HL-60/S4 treated with retinoic acid at 250 ng/mL for 4 days and 3 days (cell line): Measurements from ENCODE around the gene DNTT.

ENCODE experiments used
- in situ Hi-C: fragments of 300-500 bp; cut with MboI; formaldehyde crosslinking; loops from 2 replicates; pipeline ENCODE4 v1.7.0; 2022; ENCODE audit warnings: low sequenced_read_pairs

The DNTT gene

DNA sequence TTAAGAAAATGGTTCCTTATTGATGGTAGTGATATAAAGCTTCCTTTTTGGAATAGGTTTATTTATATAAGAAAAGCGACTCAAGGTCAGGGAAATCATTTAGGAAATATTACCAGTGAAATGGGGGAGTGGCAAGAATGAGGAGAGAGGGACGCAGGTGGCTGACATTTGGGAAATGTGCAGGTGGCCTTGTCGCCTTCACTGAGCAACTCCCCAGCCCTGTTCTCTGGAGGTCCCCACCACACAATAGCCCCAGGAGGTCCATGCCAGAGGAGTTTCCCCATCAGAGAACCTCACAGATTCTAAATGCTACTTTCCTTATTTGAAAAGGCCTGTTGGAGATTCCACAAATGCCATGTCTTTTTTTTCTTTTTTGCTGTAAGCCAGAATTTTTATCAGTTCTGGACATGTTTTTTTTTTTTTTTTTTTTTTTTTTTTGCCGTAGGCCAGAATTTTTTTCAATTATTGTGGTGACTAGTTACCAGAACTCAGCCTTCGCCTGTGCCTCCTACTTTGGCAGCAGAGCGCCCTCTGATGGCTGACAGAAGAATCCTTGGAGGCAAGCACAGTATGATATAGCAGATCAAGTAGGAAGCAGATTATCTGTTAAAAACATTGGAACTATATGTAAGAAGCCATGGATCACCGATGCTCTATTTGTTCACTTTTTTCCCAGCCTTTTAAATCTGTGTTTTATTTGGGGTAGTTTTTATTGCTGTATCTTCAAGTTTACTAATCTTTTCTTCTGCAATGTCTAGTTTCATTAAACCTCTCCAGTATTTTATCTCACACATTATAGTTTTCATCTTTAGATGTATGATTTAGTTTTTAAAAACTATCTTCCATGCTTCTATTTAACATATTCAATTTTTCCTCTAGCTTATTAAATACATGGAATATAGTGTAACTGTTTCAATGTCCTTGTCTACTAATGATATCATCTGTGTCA, 36.0 kb downstream of the DNTT start:
- in situ Hi-C loops, result no loop called here

GRCh38 chr10:96341219-96342182, 37.3 kb downstream of the DNTT start:
- in situ Hi-C loops, result no loop called here

GRCh38 chr10:96342402-96342801, 38.2 kb downstream of the DNTT start:
- in situ Hi-C loops, result no loop called here

DNA sequence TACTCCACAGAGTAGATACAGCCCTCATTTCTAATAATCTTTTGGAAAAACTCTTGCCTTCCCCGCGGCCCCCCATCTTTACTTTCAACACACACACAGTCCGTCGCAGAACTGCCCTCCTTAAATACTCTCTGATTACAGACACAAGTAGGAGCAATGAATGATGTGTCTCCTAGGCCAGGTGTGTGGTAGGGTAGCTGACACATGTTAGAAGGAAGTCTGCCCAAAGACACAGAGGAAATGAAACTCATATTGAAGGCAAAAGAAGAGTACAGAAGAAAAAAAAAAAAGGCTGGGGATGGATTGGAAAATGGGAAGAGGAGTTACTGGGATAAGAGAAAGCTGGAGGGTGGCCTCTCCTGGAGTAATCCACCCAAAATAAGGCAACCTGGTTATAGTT, 39.9 kb downstream of the DNTT start:
- in situ Hi-C loops, result no loop called here

DNA sequence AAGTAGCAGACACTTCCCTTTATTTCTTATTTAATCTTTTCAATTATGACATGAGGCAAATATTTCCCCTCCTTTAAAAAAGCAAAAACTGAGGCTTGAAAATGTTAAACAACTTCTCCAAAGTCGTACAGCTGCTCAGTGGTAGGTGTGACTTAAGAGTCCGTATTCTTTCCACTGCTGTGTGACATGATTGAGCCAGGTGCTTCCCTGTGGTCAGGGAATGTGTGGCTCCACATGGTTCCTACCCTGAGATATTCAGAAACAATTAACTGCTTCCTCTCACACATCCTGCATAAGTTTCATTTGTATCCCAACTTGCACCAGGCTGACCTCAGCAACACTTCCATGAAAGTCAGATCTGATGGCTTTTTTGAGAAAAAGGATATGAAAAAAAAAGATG, 41.0 kb downstream of the DNTT start:
- in situ Hi-C loops, result no loop called here

DNA sequence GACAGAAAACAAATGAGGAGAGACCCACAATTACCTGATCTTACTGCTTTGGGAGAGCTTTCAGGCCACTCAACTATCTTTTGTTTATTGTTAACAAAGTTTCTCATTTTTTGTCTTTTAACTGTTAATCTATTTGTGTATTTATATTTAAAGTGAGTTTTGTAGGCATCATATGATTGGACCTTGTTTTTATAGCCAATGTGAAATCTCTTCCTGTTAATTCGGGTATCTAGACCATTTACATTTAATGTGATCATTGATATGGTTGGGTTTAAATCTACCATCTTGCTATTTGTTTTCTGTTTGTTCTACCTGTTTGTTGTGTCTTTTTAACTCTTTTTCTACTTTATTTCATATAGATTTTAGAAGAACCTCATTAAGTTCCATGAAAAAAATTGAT, 42.1 kb downstream of the DNTT start:
- in situ Hi-C loops, result no loop called here

DNA sequence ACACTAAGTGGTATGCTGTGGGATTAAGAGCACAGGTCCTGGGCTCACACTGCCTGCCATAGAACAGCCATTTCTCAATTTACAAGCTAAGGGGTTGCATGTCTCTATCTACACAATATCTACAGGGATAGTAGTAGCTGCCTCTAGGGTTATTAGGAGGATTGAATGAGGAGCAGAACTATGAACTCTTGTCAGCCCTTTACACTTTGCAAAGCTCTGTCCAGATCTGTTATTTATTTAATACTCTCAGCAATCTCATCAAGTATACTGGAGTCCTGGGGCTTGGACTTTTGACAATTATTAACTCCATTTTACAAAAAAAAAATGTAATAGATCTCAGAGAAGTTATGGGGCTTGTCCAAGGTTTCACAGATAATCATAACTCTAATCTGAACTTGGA, 47.8 kb downstream of the DNTT start:
- in situ Hi-C loops, result no loop called here

DNA sequence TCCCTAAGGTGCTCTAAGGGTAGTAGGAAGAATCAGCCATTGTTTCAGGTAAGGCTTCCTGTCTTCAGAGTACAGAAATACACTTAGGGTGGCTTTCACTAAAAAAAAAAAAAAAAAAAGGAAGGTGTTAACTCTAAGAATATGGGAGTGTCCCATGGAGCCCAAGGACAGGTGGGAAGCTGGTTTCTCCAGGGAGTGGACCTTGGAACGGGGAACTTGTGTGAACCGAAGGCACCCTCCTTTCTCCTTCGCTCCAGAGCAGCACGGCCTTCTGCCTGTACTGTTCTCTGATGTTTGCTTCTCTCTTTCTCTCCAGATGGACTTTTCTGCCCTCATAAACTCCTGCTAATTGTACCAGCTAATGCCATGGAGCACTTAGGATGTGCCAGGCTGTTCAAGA, 48.3 kb downstream of the DNTT start:
- in situ Hi-C loops, result no loop called here

GRCh38 chr10:96357038-96357620, 52.9 kb downstream of the DNTT start:
- in situ Hi-C loops, result no loop called here

- in situ Hi-C loops, result no loop called here
Measured at GRCh38 chr10:96358851-96359540, 54.8 kb downstream of the DNTT start, which contains the start of gene OPALIN. Gene OPALIN (minus strand): TSS chr10:96359002. CDS start chr10:96358896, 106 bp downstream.

DNA sequence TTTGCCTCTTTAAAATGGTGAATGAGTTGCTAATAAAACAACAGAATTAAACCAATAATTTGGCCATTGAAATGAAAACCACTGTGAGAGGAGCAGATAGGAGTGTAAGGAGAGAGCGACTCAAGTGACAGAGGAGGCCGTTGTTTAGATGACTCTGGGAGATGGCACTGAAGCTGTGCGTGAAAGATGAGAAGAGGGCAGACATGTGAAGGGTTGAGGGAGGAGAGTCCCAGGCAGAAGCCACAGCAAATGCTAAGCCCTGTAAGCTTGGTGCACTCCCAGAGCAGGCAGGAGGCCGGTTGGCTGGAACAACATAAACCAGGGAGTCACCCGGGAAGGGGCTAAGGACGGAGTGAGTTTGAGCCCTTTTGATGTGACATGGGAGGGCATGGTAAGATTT, 55.4 kb downstream of the DNTT start:
- in situ Hi-C loops, result no loop called here

GRCh38 chr10:96360331-96360730, 56.1 kb downstream of the DNTT start:
- in situ Hi-C loops, result no loop called here

DNA sequence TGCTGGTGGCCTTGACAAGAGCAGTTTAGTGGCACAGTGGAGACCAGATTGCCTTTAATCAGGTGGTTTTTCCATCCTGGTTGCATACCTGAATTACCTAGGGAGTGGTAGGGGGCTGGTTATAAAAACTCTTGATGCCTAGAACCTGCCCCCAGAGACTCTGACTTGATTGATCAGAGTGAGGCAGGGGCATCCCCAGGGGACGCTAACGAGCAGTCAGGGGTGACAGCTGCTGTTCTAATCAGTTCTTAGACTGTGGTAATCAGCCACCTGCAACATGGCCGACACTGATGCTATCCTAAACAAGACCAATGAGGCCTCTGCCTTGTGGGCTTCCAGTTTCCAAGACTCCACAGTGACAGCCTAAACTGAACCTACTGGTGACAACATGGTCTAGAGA, 56.5 kb downstream of the DNTT start:
- in situ Hi-C loops, result no loop called here

DNA sequence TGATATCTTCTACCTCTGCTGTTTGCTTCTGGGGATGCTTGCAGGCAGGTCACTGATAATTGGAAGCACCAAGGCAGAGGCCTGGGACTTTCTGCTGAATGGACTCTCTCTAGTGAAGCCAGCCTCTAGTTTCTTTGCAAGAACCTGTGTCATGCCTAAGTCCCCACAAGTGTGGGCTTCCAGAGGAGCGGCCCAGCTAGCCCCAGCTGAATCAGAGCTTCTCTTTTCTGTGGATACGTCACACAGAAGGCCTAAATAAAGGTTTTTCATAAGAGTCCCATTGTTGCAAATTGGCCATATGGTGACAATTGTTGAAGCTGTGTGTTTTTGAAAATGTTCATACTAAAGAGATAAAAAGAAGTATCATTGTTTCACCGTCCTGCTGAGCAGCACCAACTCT, 61.3 kb downstream of the DNTT start:
- in situ Hi-C loops, result no loop called here

DNA sequence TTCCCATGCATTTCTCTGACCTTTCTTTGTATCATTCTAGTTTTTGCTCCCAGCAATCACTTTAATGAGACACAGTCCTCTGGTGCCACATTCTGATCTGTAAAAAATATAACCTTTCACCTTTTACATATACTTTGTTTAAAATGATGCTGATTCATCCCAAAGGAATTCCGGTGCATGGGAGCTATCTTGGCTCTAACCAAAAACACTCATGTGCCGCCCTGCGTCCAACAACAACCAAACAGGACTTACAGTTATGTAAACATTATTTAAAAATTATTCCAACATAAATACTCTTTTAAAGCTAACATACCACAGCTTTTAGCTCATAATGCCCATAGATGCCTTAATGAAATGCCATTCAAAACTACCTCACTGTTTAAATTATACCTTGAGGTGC, 62.3 kb downstream of the DNTT start:
- in situ Hi-C loops, result no loop called here

DNA sequence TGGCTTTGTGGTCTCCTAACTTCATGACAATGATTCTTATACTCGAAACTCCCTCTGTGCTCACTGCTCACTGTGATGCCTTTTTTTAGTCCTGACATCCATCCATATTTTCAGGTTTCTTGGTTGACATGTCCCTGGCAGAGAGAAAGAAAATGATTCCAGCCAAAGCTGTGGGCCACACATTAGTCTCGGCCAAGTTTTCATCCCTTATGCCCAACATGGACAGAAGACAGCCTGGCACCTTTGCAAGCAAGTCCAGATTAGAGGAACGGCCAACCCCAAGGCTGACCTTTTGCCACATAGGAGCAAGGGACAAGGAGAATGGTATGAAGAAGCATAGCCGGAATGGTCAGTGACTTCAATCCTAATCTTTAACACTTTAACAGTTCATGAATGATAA, 63.2 kb downstream of the DNTT start:
- in situ Hi-C loops, result no loop called here

- in situ Hi-C loops, result no loop called here
Measured at GRCh38 chr10:96368971-96369370, 64.7 kb downstream of the DNTT start.

GRCh38 chr10:96369890-96370583, 65.8 kb downstream of the DNTT start:
- in situ Hi-C loops, result no loop called here

- in situ Hi-C loops, result no loop called here
Measured at GRCh38 chr10:96370584-96371157, 66.4 kb downstream of the DNTT start.

DNA sequence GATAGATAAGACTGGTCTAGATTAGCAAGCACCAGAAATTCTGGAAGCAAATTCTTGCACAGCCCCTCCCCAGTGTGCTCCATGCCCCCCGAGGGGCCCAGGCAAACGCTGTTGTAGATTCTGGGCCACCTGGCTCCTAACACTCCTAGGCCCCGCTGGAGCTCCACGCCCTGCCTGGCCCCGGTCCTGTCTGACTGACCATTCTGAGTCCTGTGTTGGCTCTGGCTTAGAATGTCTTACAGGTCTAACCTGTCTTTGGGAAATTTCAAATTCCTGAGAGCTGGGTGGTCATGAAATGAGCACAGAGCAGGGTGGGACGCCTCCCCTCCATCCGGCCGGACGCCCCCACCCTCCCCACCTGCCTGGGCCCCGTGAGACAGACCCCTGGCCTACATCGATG, 67.1 kb downstream of the DNTT start:
- in situ Hi-C loops, result no loop called here
